ENCODE results near the gene FGF9.
A peak's percentile ranks its signal among the peaks of the same experiment; 100 is the strongest.

The FGF9 gene

DNA sequence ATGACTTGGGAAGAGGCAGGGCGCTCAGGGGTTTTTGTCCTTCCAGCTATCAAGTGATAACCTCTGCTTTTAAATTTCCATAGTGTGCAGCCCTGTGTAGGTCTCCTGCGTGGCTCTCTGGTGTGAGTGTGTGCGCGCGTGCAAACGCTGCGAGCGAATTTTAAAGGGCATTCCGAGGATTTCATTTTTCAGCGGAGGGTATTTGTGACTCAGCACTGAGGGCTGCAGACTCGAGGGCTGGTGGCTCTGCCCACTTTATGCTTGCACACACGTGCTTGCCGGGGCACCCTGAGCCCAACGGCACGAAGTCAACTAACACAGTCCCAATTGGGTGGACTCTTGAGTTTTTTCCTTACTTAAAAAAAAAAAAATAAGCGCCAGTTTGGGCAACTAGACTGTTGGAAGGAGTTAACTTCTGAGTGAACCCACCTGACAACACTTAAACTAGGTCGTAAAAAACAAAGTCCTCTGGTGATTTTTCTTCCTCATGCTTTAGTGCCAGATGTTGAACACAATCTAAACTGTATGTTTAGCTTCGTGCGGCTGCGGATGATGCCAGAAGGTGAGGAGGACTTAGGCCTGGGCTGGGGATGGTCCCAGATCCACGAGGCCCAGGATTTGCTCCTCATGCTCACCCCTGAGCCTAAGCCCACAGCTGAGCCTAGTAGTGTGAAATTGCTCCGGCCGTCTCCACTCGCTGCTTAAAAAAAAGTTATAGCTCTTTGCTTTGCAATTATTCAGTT is 2.1 kb downstream of the FGF9 start:
- no peak for DNase-seq
- in situ Hi-C loops (cut with HindIII; ENCODE audit: low pct_ligation_motif_present, low pct_unique_long_range_greater_than_20kb, low sequenced_read_pairs), result no loop called here

DNA sequence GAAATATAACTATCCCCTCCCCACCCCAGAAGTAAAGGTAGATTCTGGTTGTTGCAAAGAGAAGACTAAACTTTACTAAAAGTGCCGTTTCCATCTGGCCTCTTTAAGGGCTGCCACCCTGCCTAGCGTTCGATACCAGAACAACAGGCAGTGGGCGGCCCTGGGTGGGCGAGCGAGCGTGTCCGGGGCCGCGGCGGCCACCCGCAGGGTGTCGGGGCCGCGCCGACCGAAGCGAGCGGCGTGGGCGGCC is 2.6 kb downstream of the FGF9 start:
- peak; percentile 38 for DNase-seq
- in situ Hi-C loops (cut with HindIII; ENCODE audit: low pct_ligation_motif_present, low pct_unique_long_range_greater_than_20kb, low sequenced_read_pairs), result no loop called here

DNA sequence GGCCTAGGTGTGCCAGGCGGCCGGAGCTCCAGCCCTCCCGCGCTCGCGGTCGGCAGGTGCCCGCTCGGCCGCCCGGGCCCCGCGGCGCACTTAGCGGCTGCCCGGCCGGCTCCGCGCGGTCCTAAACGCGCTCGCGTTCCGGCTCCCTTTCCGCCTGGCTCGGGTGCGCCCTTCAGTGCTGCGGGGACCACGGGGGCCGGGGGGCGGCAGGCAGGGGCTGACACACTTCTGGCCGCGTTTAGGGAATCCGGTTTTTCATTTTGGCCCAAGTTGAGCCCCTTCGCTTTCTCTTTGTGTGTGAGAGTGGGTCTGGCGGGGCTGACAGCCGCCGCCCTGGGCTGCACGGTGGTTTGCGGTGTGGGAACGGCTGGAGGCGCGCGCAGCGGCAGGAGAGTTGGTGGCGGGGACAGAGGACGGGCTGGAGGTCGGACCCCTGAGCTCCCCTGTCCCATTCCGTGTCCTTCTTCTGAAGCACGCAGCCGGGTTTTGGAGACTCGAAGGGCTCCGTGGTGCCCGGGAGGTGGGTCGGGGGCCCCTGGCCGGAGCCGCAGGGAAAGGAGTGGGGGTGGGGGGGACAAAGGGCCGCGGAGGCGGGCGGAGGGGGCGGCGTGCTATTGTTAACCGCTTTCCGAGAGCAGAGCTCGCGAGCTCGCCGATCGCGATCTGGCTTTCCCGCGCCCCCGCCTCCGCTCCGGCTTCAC is 3.1 kb downstream of the FGF9 start:
- peak; percentile 30 for DNase-seq
- in situ Hi-C loops (cut with HindIII; ENCODE audit: low pct_ligation_motif_present, low pct_unique_long_range_greater_than_20kb, low sequenced_read_pairs), result no loop called here

DNA sequence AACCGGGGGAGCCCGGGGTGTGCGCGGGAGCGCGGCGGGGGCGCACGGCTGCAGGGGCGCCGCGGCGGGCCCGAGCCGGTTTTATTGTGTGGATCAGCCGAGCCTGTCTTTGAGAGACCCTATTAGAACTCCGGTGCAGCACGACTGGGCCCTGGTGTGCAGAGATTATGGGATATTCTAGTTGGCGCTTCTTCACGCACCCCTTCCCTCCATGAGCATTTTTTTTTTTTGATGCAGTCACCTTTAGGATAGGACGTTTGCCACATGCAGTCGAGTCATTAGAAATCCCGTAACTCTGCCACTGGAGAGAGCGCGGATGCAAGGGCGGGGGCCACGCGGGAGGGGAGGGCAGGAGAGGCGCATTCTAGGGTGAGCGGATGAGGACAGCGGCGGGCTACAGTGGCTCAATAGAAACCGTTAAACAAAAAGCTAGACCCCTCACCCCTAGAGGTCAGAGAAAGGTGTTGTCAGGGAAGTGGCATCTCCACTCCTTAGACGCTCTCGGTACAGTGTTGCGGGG is 3.7 kb downstream of the FGF9 start:
- DNase-seq, result no peak
- in situ Hi-C loops (cut with HindIII; ENCODE audit: low pct_ligation_motif_present, low pct_unique_long_range_greater_than_20kb, low sequenced_read_pairs), result no loop called here

DNA sequence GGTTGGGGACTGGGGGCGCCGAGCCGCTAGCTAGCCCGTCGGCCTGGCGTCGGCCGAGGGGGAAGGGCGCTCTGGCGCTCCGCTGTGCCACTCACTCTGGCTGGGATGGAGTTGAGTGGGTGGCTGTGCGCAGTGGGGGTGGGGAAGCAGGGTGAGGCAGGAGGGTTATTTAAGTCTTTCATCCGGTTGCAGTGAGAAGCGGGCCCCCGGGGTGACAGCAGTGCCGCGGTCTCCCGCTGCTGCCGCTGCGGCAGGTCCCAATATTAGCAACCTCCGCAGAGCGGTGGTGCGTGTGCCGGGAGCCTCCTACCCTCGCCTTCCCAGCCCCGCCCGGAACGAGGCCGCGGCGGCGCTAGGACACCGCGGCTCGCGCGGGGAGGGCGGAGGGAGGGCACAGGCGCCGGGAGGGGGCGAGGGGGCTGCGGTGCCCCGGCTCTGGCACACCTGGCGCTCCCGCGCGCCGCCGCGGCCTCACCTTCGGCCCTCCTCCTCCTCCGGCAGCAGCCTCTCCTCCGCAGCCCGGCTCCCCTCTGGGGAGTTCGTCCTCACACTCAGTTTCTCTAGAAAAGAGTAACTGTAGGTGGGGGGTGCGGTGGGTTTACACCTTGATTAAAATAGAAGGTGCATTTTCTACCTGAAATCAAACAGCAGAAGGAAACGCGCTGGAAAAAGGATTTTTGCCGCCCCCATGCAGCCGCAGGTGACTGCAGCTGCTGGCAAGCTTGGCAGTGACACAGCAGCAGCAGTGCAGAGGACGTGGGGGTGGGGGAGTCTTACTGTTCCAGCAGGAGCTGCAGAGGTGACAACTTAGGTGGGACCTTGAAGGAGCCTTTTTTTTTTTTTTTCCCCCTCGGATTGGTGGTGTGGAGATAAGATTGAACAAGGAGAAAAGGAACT is 4.5 kb downstream of the FGF9 start:
- in situ Hi-C loops (cut with HindIII; ENCODE audit: low pct_ligation_motif_present, low pct_unique_long_range_greater_than_20kb, low sequenced_read_pairs), result no loop called here
- no peak for DNase-seq

DNA sequence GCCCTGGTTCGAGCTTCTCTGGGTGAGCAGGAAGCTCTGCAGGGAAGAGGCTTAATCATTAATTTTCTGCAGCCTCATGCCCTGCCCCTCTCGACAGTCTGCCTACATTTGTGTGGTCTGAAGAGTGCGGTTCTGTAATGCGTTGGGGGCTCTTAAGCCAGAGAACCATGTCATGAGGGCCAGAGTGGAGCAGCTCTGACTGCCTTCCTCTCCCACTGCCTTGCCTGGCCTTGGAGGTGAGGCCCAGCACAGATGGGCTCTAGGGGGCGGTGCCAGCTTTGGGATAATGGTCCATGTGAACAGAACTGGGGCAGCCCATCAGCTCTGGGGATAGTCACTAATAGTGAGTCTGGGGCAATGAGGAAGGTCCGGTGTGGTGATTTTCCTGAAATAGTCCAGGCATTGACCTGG is 5.7 kb downstream of the FGF9 start:
- in situ Hi-C loops (cut with HindIII; ENCODE audit: low pct_ligation_motif_present, low pct_unique_long_range_greater_than_20kb, low sequenced_read_pairs), result no loop called here
- DNase-seq, result peak; percentile 29

DNA sequence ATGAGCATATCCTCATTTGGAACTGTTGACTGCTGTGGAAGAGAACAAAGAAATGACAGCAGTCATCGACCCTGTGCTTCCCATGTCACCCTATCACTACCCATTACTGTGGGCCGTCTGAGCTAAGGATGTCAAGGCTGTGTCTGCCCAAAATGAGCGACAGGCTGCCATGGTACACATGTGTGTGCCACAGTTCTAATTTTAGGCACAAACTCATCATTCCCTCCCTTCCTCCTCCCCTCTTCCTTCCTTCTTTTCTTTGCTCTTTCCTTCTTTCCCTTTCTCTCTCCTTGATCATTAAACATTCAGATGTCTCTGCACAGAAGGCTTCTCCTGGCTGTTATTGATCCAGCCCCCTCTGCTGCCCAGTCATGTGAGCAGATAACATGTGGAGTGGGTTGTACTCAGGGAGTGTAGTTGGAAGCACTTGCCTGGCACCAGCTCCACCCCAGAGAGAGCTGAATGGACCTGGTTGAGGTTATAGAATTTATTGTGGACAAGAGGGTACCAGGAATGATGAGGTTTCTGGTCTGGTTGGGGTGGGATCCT is 6.3 kb downstream of the FGF9 start:
- no peak for DNase-seq
- in situ Hi-C loops (cut with HindIII; ENCODE audit: low pct_ligation_motif_present, low pct_unique_long_range_greater_than_20kb, low sequenced_read_pairs), result no loop called here

DNA sequence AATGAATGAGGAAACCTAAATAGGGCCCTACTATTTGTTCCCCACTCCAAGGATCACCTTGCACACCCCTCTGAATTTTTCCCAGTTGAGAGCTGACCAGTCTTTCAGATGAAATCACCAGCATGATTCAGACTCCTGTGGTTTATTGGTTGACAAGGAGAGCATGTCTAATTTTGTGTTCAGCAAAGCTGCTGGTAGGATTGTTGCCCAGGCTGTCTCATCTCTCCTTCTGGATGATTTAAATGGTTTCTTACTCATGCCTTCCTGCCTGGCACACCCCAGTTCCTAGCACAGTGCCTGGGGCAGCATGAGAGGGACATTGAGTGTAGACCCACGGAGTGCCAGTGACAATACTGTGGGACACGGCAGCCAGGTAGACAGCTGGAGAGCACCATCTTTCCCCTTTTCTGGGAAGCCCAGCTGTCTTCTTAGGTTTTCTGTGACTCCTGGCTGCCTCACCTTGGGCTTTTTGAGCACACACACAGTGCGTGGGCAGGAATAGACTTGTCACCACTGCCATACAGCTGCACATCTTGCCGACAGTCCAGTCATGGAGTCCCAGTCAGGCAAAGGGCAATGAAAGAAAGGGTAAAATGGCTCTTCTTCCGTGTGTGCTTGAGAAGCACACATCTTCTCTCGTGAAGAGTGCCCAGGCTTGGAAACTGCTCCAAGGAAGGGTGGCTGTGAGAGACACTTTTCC is 12.3 kb downstream of the FGF9 start:
- DNase-seq, result peak; percentile 88
- in situ Hi-C loops (cut with HindIII; ENCODE audit: low pct_ligation_motif_present, low pct_unique_long_range_greater_than_20kb, low sequenced_read_pairs), result no loop called here

DNA sequence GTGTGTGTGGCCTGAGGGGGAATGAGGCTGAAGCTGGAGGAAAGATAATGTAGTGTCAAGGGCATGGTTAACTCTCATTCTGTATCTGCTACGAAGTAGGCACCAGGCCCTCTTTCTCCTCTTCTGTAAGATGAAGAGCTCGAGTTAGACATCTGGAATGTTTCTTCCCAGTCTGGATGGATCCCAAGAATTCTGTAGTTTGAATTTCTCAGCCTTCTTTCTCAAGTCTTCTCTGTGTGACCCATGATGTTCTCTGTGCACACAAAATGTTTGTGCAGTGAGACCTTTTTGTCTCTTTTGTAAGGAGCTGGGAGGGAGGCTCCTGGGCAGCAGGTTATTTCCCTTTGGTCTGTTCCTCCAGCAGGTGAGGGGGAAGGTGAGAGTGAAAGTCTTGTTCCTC is 13.7 kb downstream of the FGF9 start:
- in situ Hi-C loops (cut with HindIII; ENCODE audit: low pct_ligation_motif_present, low pct_unique_long_range_greater_than_20kb, low sequenced_read_pairs), result no loop called here
- no peak for DNase-seq

DNA sequence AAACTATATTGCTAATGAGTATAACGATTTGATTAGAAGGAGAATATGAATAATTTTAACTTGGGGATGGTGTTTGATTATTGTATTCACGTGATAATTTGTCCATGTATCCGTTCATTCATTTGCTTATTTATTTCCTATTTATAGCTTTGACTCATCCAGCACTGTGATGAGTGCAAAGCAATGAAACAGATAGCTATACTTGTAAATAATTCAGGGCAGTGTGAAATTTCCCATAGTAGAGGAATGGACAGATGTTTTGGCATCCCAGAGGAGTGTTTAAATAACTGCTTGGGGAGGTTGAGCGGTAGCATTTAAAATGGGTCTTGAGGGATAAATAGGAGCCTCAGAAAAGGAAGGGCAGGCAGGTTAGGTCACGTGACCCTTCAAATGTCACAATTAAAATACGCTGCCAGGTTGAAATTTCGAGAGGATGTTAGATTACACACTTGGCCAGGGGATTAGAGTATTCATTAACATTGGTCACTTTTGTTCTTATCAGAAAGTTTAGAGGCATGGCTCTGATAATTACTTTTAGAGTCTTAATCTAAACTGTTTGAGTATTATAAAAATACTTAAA is 14.7 kb downstream of the FGF9 start:
- in situ Hi-C loops (cut with HindIII; ENCODE audit: low pct_ligation_motif_present, low pct_unique_long_range_greater_than_20kb, low sequenced_read_pairs), result no loop called here

DNA sequence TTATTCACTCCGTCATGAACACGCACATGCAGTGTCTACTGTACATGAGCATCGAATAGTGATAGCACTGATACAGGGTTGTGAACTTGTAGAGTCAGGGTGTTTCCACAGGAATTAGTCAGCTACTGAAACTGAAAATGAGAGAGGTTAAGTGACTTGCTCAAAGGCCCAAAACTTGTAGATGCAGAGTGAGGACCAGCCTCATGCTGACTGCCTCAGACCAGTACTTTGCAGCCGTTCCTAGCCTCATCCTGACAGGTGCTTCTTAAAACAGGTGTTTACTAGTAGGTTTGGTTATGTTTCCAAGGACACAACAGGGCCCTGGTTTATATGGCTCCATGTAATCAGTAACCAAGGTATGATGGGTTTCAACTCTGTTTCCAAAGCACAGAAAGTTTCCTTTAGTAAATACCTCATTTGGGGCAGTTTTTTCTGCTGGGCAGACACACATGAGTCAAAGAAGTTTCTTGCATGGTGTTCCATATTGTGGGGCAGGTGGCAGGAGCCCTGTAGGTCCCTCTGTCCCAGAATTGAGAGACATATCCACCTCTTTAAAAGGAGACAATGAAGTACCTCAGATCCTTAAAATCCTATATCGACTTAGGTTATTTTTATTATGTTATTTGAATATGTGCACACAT is 16.0 kb downstream of the FGF9 start:
- DNase-seq, result no peak

More for the DNA sequence above, 14.7 kb downstream of the FGF9 start:
- no peak for DNase-seq

DNA sequence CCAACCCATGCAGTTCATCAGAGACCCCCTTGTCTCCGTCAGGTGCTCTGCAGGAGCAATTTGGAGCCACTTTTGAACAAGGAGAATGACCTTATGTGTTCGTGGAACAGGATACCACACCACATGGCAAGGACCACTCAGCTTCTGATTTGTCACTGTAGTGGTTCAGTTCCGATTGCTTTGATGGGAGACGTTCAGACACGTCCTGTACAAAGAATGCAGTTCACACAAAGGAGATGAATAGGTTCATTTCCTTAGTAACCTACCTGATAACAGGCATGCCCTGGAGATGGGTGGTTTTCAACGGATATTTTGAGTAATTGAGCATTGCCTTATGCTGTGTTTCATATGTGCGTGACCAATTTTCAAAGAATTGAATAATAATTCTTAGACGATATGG is 17.2 kb downstream of the FGF9 start:
- in situ Hi-C loops (cut with HindIII; ENCODE audit: low pct_ligation_motif_present, low pct_unique_long_range_greater_than_20kb, low sequenced_read_pairs), result no loop called here
- no peak for DNase-seq

More for the DNA sequence above, 16.0 kb downstream of the FGF9 start:
- in situ Hi-C loops (cut with HindIII; ENCODE audit: low pct_ligation_motif_present, low pct_unique_long_range_greater_than_20kb, low sequenced_read_pairs), result no loop called here

DNA sequence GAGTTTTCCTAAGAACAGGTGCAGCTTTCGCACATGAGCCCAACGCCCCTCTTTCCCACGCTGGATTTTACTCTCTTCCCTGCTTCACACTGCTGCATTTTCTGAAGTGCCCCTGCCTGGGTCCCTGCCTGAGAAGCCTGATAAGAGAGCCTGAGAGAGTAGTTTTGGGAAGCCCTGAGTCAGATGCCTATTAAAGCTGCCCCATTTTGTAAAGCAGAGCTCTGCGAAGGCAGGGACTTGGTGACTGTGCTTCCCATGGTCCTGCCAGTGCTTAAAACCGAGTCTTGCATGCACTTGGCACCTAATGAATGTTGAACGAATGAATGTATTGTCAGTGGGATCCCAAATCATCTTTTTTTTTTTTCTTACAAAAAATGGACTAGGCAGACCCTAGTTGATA is 18.2 kb downstream of the FGF9 start:
- in situ Hi-C loops (cut with HindIII; ENCODE audit: low pct_ligation_motif_present, low pct_unique_long_range_greater_than_20kb, low sequenced_read_pairs), result no loop called here
- DNase-seq, result no peak

DNA sequence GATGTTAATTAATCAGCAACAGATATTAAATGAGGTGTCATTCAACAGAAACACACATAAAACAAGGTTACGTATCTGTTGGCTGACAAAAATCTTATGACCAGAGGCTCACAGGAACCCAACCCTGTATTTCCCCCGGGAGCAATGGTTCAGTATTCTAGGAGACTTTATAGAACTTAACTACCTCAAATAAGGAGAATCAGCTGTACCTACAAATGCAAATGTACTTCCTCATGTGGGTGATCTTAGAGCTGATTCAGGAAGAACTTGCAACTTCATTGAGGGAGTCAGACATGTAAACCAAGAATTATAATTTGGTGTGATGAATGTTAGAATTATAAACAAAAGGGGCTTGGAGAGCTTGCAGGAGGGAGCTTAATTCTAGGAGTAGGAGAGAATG is 20.1 kb downstream of the FGF9 start:
- no peak for DNase-seq
- in situ Hi-C loops (cut with HindIII; ENCODE audit: low pct_ligation_motif_present, low pct_unique_long_range_greater_than_20kb, low sequenced_read_pairs), result no loop called here

DNA sequence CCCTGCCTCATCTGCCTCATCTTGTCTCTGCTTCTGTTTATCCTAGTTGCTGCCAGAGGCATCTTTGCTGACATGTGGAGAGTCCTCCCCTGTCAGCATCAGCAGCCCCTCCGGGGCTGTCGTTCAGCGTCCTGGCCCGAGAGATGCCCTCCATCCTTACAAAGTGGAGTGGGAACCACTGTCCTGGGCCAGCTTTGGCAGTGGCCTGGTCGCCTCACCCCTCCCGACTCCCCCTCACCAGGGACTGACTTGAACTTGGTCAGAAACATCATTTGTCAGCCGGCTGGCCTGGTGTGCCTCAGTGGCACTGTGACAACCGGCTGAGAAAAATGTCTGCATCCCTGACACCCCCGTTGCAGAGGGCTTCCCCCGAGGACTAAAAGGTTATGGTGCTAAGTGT is 20.6 kb downstream of the FGF9 start:
- DNase-seq, result no peak
- in situ Hi-C loops (cut with HindIII; ENCODE audit: low pct_ligation_motif_present, low pct_unique_long_range_greater_than_20kb, low sequenced_read_pairs), result no loop called here

DNA sequence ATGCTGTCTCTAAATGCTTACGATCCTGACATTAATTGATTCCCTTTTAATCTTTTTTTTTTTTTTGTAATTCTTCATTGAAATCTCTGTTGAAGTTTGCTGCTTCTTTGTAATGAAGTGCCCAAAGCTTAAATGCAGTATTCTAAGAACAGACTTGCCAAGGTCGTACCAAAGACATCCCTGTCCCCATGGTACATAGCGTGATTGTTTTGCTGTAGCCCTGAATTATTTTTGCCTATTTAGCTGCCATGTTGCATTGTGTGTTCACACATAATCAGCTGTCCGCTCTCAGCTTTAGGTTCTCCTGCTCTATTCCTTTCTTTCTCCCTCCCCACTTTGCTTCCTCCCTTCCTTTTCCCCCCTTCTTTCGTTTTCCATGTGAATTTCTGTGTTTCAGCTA is 21.1 kb downstream of the FGF9 start:
- no peak for DNase-seq
- in situ Hi-C loops (cut with HindIII; ENCODE audit: low pct_ligation_motif_present, low pct_unique_long_range_greater_than_20kb, low sequenced_read_pairs), result no loop called here

DNA sequence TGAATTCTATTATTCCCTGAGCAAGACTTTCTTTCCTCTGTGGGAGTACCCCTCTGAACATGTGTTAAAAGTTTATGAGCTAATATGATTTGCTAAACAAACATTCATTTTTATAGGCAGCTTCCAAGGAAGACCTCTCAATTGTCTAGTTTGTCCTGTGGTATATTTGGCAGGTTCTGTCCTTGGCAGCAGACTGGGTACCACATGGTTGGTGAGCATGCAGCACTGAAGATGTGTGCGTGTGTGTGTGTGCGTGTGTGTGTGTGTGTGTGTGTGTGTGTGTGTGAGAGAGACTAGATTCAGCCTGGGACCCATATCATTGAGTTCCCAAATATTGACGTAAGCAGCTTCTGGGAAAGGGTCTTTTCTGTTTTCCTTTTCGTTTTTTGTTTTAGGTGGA is 24.0 kb downstream of the FGF9 start:
- in situ Hi-C loops (cut with HindIII; ENCODE audit: low pct_ligation_motif_present, low pct_unique_long_range_greater_than_20kb, low sequenced_read_pairs), result no loop called here
- DNase-seq, result no peak

DNA sequence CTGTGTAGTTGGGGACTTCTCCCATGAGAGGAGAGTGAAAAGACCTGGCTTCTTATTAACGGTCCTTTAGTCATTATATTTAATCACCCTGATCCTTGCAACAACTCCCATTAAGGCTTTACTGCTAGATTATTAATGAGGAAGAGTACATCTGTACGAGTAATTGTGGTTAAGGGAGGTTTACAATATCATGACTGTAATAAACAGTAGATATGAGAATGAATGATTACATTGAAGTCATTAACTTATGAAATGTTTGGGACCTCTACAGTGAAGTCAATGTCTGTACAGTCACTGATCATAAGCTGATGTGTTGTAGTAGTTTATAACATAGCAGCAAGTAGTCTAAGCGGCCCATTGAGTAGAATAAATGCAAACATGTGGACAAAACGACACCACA is 24.7 kb downstream of the FGF9 start:
- in situ Hi-C loops (cut with HindIII; ENCODE audit: low pct_ligation_motif_present, low pct_unique_long_range_greater_than_20kb, low sequenced_read_pairs), result no loop called here
- no peak for DNase-seq

Measured in ACHN (cell line).